ENCODE results near the gene LSM7.

Gene LSM7

DNA sequence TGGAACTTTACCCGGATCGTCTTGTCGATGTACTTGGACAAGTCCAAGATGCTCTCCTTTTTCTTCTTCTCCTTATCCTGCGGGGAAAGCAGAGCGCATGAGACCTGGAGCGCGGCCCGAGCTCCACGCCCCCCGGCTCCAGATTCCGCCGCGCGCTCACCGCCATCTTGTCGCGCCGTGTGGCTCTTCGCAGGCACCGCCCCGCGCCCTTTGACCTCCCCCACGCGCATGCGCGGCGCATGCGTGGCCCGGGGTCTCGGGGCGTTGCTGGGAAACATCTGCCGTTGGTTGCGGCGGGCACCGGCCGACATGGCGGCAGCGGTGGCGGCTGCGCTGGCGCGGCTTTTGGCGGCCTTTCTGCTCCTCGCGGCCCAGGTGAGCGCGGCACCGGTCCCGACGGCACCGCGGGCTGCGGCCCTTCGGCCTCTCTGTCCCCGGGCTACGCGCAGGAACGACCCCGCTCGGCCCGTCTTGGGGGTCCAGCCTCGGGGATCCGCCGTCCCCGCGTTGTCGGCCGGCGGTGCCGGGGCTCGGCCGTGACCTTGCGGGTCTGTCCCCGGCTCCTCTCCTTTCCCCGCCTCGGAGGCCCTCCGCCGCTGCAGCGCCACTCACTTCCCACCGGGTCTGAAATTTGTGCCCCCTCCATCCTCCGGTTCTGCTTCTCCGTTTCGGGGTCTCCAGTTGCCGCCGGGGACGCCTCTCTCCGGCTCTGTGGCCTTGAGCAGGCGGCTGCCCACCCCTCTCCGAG, at the start of gene LSM7, which contains the start of gene SPPL2B:
LSM7 (minus strand) TSS at position 186 of the 748 bp plus-strand sequence; CDS start at position 166, 20 bp downstream.
SPPL2B (plus strand) TSS at position 284 of the 748 bp plus-strand sequence; CDS start at position 310, 26 bp downstream.
- Histone ChIP-seq H3K27ac (ENCODE audit: poor library complexity, severe bottlenecking) (peak within 1 kb of the TSS; percentile 64), H3K36me3 (ENCODE audit: low read depth) (peaks cover 13% of the 10 kb centered on the region), H3K9me3 (ENCODE audit: severe bottlenecking) (no peaks in the 10 kb centered on the region), H3K4me1 (ENCODE audit: insufficient read depth, poor library complexity, severe bottlenecking) (no peaks in the 10 kb centered on the region), H3K27me3 (ENCODE audit: insufficient read depth, poor library complexity, severe bottlenecking) (no peaks in the 10 kb centered on the region), H3K4me3 (ENCODE audit: severe bottlenecking) (peak within 1 kb of the TSS; percentile 60)
- no peak for DNase-seq (ENCODE audit: low spot score)
- ATAC-seq (ENCODE audit: low read depth) = peak; percentile 66
- TF ChIP-seq, protein P1, sequence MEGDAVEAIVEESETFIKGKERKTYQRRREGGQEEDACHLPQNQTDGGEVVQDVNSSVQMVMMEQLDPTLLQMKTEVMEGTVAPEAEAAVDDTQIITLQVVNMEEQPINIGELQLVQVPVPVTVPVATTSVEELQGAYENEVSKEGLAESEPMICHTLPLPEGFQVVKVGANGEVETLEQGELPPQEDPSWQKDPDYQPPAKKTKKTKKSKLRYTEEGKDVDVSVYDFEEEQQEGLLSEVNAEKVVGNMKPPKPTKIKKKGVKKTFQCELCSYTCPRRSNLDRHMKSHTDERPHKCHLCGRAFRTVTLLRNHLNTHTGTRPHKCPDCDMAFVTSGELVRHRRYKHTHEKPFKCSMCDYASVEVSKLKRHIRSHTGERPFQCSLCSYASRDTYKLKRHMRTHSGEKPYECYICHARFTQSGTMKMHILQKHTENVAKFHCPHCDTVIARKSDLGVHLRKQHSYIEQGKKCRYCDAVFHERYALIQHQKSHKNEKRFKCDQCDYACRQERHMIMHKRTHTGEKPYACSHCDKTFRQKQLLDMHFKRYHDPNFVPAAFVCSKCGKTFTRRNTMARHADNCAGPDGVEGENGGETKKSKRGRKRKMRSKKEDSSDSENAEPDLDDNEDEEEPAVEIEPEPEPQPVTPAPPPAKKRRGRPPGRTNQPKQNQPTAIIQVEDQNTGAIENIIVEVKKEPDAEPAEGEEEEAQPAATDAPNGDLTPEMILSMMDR (IDR thresholded peaks at IDR 0.05; ENCODE audit: poor library complexity, severe bottlenecking) = no peak

DNA sequence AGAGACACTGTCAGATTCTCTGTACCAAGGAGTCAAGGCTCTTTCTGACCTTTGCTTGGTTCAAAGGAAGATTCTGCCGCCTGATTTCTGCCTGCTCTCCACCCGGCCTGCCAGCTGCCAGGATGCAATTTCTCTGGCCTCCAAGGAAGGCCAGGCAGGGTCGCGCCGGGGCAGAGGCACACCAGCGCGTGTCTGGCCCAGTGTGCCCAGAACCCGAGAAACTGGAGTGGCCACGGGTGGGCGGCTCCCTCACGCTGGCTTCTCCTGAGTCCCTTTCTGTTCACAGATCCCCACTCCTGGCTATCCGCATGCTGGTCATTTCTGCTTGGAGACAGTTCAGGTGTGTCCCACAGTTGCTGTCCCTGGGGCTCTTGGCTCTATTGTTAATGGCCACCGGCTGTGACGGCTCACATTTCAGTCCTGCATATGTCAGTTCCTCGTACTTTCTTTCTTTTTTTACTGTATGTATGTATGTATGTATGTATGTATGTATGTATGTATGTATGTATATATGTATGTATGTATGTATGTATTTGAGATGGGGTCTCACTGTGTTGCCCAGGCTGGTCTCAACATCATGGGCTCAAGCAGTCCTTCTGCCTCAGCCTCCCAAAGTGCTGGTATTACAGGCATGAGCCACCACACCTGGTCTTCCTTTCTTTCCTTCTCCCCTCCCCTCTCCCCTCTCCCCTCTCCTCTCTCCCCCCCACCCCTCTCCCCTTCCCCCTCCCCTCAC, 48.6 kb upstream of the LSM7 start:
- Histone ChIP-seq H3K9me3 (ENCODE audit: severe bottlenecking) (no peaks in the 10 kb centered on the region), H3K27me3 (ENCODE audit: insufficient read depth, poor library complexity, severe bottlenecking) (no peaks in the 10 kb centered on the region), H3K27ac (ENCODE audit: poor library complexity, severe bottlenecking) (no peak overlapping the region), H3K4me1 (ENCODE audit: insufficient read depth, poor library complexity, severe bottlenecking) (no peaks in the 10 kb centered on the region), H3K36me3 (ENCODE audit: low read depth) (no peaks in the 10 kb centered on the region), H3K4me3 (ENCODE audit: severe bottlenecking) (no peak overlapping the region)
- TF ChIP-seq, protein P1 (IDR thresholded peaks at IDR 0.05; ENCODE audit: poor library complexity, severe bottlenecking) = no peak
- DNase-seq (ENCODE audit: low spot score) (no peak), ATAC-seq (ENCODE audit: low read depth) (no peak)

DNA sequence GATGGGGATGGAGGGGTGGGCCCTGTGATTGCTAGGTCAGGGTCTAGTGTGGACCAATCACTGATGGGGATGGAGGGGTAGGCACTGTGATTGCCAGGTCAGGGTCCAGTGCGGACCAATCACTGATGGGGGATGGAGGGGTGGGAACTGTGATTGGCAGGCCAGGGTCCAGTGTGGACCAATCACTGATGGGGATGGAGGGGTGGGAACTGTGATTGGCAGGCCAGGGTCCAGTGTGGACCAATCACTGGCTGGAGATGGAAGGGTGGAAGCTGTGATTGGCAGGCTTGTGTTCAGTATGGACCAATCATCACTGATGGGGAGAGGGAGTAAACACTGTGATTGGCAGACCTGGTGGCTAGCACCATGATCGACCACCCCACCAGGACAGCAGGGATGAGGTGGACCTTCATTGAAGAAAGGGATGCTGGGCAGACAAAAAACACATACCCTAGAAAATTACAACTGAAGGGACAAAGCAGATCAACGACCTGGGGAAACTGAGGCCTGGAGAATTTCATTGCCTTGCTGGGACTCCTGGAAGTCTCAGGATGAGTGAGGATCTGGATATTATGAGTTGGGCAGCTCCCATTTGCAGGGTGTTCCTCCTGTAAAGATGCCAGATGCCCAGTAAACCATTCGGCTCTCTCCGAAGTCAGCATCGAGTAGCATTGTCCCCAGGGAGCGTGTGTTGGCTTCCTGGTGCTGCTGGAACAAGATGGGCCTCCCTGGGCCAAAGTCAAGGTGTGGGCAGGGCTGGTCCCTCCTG, 47.2 kb upstream of the LSM7 start:
- ATAC-seq (ENCODE audit: low read depth) (no peak), DNase-seq (ENCODE audit: low spot score) (no peak)
- H3K27ac ChIP-seq (ENCODE audit: poor library complexity, severe bottlenecking) = no peak overlapping the region
- no peaks in the 10 kb centered on the region for H3K9me3 ChIP-seq (ENCODE audit: severe bottlenecking)
- H3K4me3 ChIP-seq (ENCODE audit: severe bottlenecking) = no peak overlapping the region
- H3K27me3 ChIP-seq (ENCODE audit: insufficient read depth, poor library complexity, severe bottlenecking) = no peaks in the 10 kb centered on the region
- H3K4me1 ChIP-seq (ENCODE audit: insufficient read depth, poor library complexity, severe bottlenecking) = no peaks in the 10 kb centered on the region
- TF ChIP-seq, protein P1 (IDR thresholded peaks at IDR 0.05; ENCODE audit: poor library complexity, severe bottlenecking) = no peak
- H3K36me3 ChIP-seq (ENCODE audit: low read depth) = no peaks in the 10 kb centered on the region

DNA sequence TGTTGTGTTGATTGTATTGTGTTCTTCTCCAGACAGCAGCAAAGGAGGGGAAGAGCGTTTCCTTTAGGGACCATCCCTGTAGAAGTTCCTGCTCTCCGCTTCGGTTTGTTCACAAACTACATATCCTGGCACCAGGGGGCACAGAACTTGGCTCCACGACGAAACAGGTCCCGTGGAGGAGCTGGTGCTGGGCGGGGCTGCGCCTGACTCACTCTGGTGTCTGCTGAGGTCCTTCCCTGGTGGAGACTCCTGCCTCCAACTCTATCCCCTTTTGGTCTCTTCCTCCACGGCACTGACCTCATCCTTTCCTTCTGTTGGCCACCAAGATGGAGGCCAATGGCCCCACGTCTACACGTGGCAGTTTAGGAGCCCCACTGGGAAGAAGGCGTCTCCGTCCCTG, 46.4 kb upstream of the LSM7 start:
- Histone ChIP-seq H3K27me3 (ENCODE audit: insufficient read depth, poor library complexity, severe bottlenecking) (no peaks in the 10 kb centered on the region), H3K36me3 (ENCODE audit: low read depth) (no peaks in the 10 kb centered on the region), H3K9me3 (ENCODE audit: severe bottlenecking) (no peaks in the 10 kb centered on the region), H3K27ac (ENCODE audit: poor library complexity, severe bottlenecking) (no peak overlapping the region), H3K4me1 (ENCODE audit: insufficient read depth, poor library complexity, severe bottlenecking) (no peaks in the 10 kb centered on the region), H3K4me3 (ENCODE audit: severe bottlenecking) (no peak overlapping the region)
- TF ChIP-seq, protein P1 (IDR thresholded peaks at IDR 0.05; ENCODE audit: poor library complexity, severe bottlenecking) = no peak
- ATAC-seq (ENCODE audit: low read depth) (no peak), DNase-seq (ENCODE audit: low spot score) (no peak)
